K562 (cell line): ENCODE measurements around the gene IL12RB1. TPM values are rescaled to one million over a fixed set of nuclear protein-coding genes. Genes with fewer than 3 reads are reported as not detected.
A peak's percentile ranks its signal among the peaks of the same experiment; 100 is the strongest.

ENCODE experiments used
- ADNP ChIP-seq: fragments of 200-800 bp; sonication (Bioruptor generic); IDR thresholded peaks from 2 replicates; pipeline ENCODE4 v1.6.1; 2016; ENCODE audit warnings: missing genetic modification characterization, missing compliant biosample characterization
- BACH1 ChIP-seq: fragments of 200-800 bp; sonication (Bioruptor generic); IDR thresholded peaks from 2 replicates; pipeline ENCODE4 v1.6.1; 2016; ENCODE audit warnings: missing genetic modification characterization, missing compliant biosample characterization
- BCOR ChIP-seq: fragments of 450-650 bp; IDR thresholded peaks from 2 replicates; pipeline ENCODE4 v1.6.1; 2016
- CAMTA2 ChIP-seq: fragments of 250-450 bp; sonication (Bioruptor Pico); conservative IDR thresholded peaks from 2 replicates; pipeline ENCODE4 v1.5.1; 2022
- CBFB ChIP-seq: sonication (generic); formaldehyde crosslinking; IDR thresholded peaks from 2 replicates; pipeline ENCODE4 v1.4.0; 2020; ENCODE audit warnings: mild to moderate bottlenecking, missing genetic modification reagents
- GTF3C2 ChIP-seq: IDR thresholded peaks from 3 replicates; pipeline ENCODE4 v1.6.1; 2011; ENCODE audit warnings: borderline replicate concordance, mild to moderate bottlenecking, moderate library complexity; ENCODE audit not compliant: insufficient read length; ENCODE audit errors: extremely low read depth
- ILF3 ChIP-seq: fragments of 450-650 bp; IDR thresholded peaks from 2 replicates; pipeline ENCODE4 v1.6.1; 2018; ENCODE audit warnings: antibody characterized with exemption, mild to moderate bottlenecking, moderate library complexity, borderline replicate concordance
- KDM1A ChIP-seq, 2 experiments: fragments of 450-650 bp; IDR thresholded peaks; 2 replicates each; pipeline ENCODE4 v1.6.1; 2016; ENCODE audit warnings: mild to moderate bottlenecking in 2 of 2
- MED1 ChIP-seq: sonication (generic); formaldehyde crosslinking; IDR thresholded peaks from 2 replicates; pipeline ENCODE4 v1.8.1; 2023; ENCODE audit warnings: missing genetic modification reagents, borderline replicate concordance
- MTA3 ChIP-seq: fragments of 450-650 bp; formaldehyde crosslinking; IDR thresholded peaks from 2 replicates; pipeline ENCODE4 v1.6.1; 2017; ENCODE audit warnings: mild to moderate bottlenecking, borderline replicate concordance
- MYBL2 ChIP-seq, 2 experiments: fragments of 450-650 bp in 1 of 2; sonication (generic) in 1 of 2; formaldehyde crosslinking in 1 of 2; IDR thresholded peaks; 2 replicates each; pipeline versions ENCODE4 v1.6.1 to v1.8.1; 2017 to 2022; ENCODE audit warnings: borderline replicate concordance in 1 of 2, inconsistent platforms in 1 of 2, low read depth in 1 of 2, mild to moderate bottlenecking in 1 of 2, missing genetic modification reagents in 1 of 2, moderate library complexity in 1 of 2
- NR4A1 ChIP-seq, 2 experiments: fragments of 250-450 bp in 1 of 2; fragments of 450-650 bp in 1 of 2; sonication (Bioruptor Pico) in 1 of 2; IDR thresholded peaks; 2 replicates each; pipeline versions ENCODE4 v1.4.0 to v1.6.1; 2016 to 2020; ENCODE audit warnings: mild to moderate bottlenecking in 2 of 2, missing compliant biosample characterization in 1 of 2, missing genetic modification characterization in 1 of 2, moderate library complexity in 1 of 2
- POLR2AphosphoS5 ChIP-seq: IDR thresholded peaks from 2 replicates; pipeline ENCODE4 v1.6.1; 2011; ENCODE audit warnings: mild to moderate bottlenecking, low read depth, low read length, moderate library complexity; ENCODE audit not compliant: control insufficient read depth, insufficient read depth
- POLR2B ChIP-seq: fragments of 450-650 bp; IDR thresholded peaks from 2 replicates; pipeline ENCODE4 v1.6.1; 2018; ENCODE audit warnings: low read depth; ENCODE audit not compliant: partially characterized antibody
- RCOR1 ChIP-seq, 2 experiments: IDR thresholded peaks; 2 replicates each; pipeline ENCODE4 v1.6.1; 2012; ENCODE audit warnings: low read depth in 2 of 2, low read length in 2 of 2, borderline replicate concordance in 1 of 2, improper control_type of control experiment in 1 of 2
- SMARCA5 ChIP-seq: fragments of 450-650 bp; IDR thresholded peaks from 2 replicates; pipeline ENCODE4 v1.6.1; 2016
- SREBF2 ChIP-seq: sonication (generic); formaldehyde crosslinking; IDR thresholded peaks from 2 replicates; pipeline ENCODE4 v1.4.0; 2020; ENCODE audit warnings: mild to moderate bottlenecking, missing genetic modification reagents
- U2AF1 ChIP-seq: fragments of 200-400 bp; formaldehyde crosslinking; optimal IDR thresholded peaks from 2 replicates; pipeline ENCODE3; 2017; ENCODE audit warnings: mild to moderate bottlenecking, low read depth, low read length, moderate library complexity
- ZNF224 ChIP-seq: sonication (generic); formaldehyde crosslinking; IDR thresholded peaks from 2 replicates; pipeline ENCODE4 v1.8.0; 2022; ENCODE audit warnings: mild to moderate bottlenecking, missing genetic modification reagents
- ZNF830 ChIP-seq: fragments of 250-450 bp; sonication (Bioruptor Pico); IDR thresholded peaks from 2 replicates; pipeline ENCODE4 v1.5.0; 2021; ENCODE audit warnings: mild to moderate bottlenecking
- polyA plus RNA-seq, 8 experiments: library from polyadenylated mRNA; depleted of rRNA in 4 of 8; stranded (reverse) in 5 of 8; unstranded in 3 of 8; fragments of >200 nt; fragmentation: Nextera tagmentation in 2 of 8; fragmentation: Illumina TruSeq in 1 of 8; extraction: Ambion mirVana in 2 of 8; extraction: Trizol in 1 of 8; gene quantifications; 2 replicates each; pipeline versions ENCODE4 v1.2.1 to v1.2.3, GENCODE V29; 2011 to 2014; ENCODE audit warnings: inconsistent platforms in 1 of 8, missing spikeins in 1 of 8
- total RNA-seq, 7 experiments: library from RNA; depleted of rRNA in 6 of 7; stranded (reverse); fragments of >200 nt in 6 of 7; fragmentation: Illumina TruSeq in 2 of 7; extraction: Trizol in 2 of 7; gene quantifications; 2 replicates each; pipeline versions ENCODE4 v1.2.1 to v1.2.3, GENCODE V29; 2011 to 2021; ENCODE audit warnings: low replicate concordance in 1 of 7
- TF ChIP-seq, protein P1 (sequence below), 2 experiments: fragments of 450-650 bp in 1 of 2; IDR thresholded peaks; 2 replicates each; pipeline ENCODE4 v1.6.1; 2011 to 2017; ENCODE audit warnings: low read depth in 2 of 2, antibody characterized with exemption in 1 of 2, borderline replicate concordance in 1 of 2, low read length in 1 of 2, mild to moderate bottlenecking in 1 of 2, mixed read lengths in 1 of 2; ENCODE audit not compliant: control insufficient read depth in 1 of 2
- TF ChIP-seq, protein P2 (sequence below), 2 experiments: fragments of 250-450 bp in 1 of 2; fragments of 450-650 bp in 1 of 2; sonication (Bioruptor Pico) in 1 of 2; IDR thresholded peaks; 2 replicates each; pipeline versions ENCODE4 v1.6.1 to v1.8.0; 2016 to 2021; ENCODE audit warnings: mild to moderate bottlenecking in 2 of 2, moderate library complexity in 2 of 2, missing compliant biosample characterization in 1 of 2, missing genetic modification characterization in 1 of 2

Gene IL12RB1
- total and polyA plus RNA-seq, 9 of the 15 experiments (the other 6 are each of a cell fraction or from before 2014, with no cell fraction given): 0.04 to 0.07 (median 0.06) TPM; not detected in 5

DNA sequence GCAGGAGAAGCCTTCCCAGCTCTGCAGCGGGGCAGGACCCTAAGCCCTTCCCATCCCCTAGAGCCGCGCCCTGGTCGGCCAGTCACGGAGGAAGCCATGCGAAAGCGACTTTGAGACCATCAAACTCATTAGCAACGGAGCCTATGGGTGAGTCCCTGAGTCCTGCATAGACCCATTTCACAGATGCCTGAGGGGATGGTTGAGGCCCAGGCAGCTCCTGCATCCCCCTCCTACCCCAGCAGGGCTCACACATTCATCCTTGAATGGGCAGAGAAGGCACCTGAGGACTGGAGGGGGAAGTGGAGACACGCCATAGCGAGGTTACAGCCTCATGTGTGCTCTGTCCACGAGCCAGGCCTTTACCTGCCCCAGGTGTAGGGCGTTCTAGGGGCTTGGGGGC lies 42.1 kb upstream of the IL12RB1 start (continued):
- no peak for TF ChIP-seq POLR2B
- TF ChIP-seq, protein P1, sequence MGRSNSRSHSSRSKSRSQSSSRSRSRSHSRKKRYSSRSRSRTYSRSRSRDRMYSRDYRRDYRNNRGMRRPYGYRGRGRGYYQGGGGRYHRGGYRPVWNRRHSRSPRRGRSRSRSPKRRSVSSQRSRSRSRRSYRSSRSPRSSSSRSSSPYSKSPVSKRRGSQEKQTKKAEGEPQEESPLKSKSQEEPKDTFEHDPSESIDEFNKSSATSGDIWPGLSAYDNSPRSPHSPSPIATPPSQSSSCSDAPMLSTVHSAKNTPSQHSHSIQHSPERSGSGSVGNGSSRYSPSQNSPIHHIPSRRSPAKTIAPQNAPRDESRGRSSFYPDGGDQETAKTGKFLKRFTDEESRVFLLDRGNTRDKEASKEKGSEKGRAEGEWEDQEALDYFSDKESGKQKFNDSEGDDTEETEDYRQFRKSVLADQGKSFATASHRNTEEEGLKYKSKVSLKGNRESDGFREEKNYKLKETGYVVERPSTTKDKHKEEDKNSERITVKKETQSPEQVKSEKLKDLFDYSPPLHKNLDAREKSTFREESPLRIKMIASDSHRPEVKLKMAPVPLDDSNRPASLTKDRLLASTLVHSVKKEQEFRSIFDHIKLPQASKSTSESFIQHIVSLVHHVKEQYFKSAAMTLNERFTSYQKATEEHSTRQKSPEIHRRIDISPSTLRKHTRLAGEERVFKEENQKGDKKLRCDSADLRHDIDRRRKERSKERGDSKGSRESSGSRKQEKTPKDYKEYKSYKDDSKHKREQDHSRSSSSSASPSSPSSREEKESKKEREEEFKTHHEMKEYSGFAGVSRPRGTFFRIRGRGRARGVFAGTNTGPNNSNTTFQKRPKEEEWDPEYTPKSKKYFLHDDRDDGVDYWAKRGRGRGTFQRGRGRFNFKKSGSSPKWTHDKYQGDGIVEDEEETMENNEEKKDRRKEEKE (IDR thresholded peaks at IDR 0.05; ENCODE audit: borderline replicate concordance in 1 of 2, control insufficient read depth in 1 of 2, low read depth in 2 of 2, low read length in 1 of 2): no peak
- TF ChIP-seq, protein P2, sequence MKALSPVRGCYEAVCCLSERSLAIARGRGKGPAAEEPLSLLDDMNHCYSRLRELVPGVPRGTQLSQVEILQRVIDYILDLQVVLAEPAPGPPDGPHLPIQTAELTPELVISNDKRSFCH (CRISPR knock-in tag; IDR thresholded peaks at IDR 0.05): no peak
- TF ChIP-seq, protein P2 (tag; IDR thresholded peaks at IDR 0.05): no peak
- TF ChIP-seq GTF3C2: no peak
- peak; percentile 58 for TF ChIP-seq ADNP (tag)
- TF ChIP-seq ZNF224: no peak
- TF ChIP-seq KDM1A (IDR thresholded peaks at IDR 0.05): peak in 1 of 2 experiments; percentile 50; a peak in 1 of 4 replicates
- TF ChIP-seq MED1 (CRISPR knock-in tag): no peak
- TF ChIP-seq RCOR1 (IDR thresholded peaks at IDR 0.05; ENCODE audit: borderline replicate concordance in 1 of 2, low read depth in 2 of 2, low read length in 2 of 2): 0 out of 4 replicates have a peak, but pooled peaks of 1 of the 2 experiments have one; percentile 29
- no peak for TF ChIP-seq SREBF2 (CRISPR knock-in tag)
- TF ChIP-seq SMARCA5: peak; percentile 55; the same call in 1 of the 2 replicates
- TF ChIP-seq MYBL2 (IDR thresholded peaks at IDR 0.05; ENCODE audit: low read depth): no peak
- no peak for TF ChIP-seq MYBL2 (CRISPR knock-in tag; IDR thresholded peaks at IDR 0.05; ENCODE audit: borderline replicate concordance)
- TF ChIP-seq BACH1 (tag): no peak
- no peak for TF ChIP-seq ILF3
- no peak for TF ChIP-seq NR4A1 (CRISPR knock-in tag; IDR thresholded peaks at IDR 0.05)
- no peak for TF ChIP-seq NR4A1 (tag; IDR thresholded peaks at IDR 0.05)
- TF ChIP-seq ZNF830 (CRISPR knock-in tag): no peak
- TF ChIP-seq U2AF1: no peak
- TF ChIP-seq BCOR: peak; percentile 79
- TF ChIP-seq CAMTA2 (CRISPR knock-in tag): no peak
- TF ChIP-seq CBFB: no peak
- TF ChIP-seq MTA3: no peak
- no peak for TF ChIP-seq POLR2AphosphoS5
